LNCAP (cell line): ENCODE measurements around the gene TMC7.

ENCODE experiments used
- CTCF ChIP-seq: fragments of 450-650 bp; IDR thresholded peaks from 2 replicates; pipeline ENCODE4 v1.5.1; 2017; ENCODE audit warnings: mild to moderate bottlenecking

Gene TMC7

GRCh38 chr16:19093631-19094541, 110.2 kb downstream of the TMC7 start:
- TF ChIP-seq CTCF: no peak

GRCh38 chr16:19094542-19095365, 111.0 kb downstream of the TMC7 start:
- no peak for TF ChIP-seq CTCF

GRCh38 chr16:19095654-19096053, 111.9 kb downstream of the TMC7 start:
- no peak for TF ChIP-seq CTCF

GRCh38 chr16:19098173-19098572, 114.4 kb downstream of the TMC7 start:
- no peak for TF ChIP-seq CTCF

- TF ChIP-seq CTCF: no peak
Measured at GRCh38 chr16:19102187-19102872, 118.6 kb downstream of the TMC7 start.

GRCh38 chr16:19104607-19105006, 120.9 kb downstream of the TMC7 start:
- no peak for TF ChIP-seq CTCF

GRCh38 chr16:19105131-19105530, 121.4 kb downstream of the TMC7 start:
- no peak for TF ChIP-seq CTCF
